DMS53 (cell line): Measurements from ENCODE around the gene ANKMY1.
A peak's percentile ranks its signal among the peaks of the same experiment; 100 is the strongest.

Experiments used
- DNase-seq: peaks from one replicate; lab custom pipeline; 2025; lab: John Stamatoyannopoulos, UW

The ANKMY1 gene

DNA sequence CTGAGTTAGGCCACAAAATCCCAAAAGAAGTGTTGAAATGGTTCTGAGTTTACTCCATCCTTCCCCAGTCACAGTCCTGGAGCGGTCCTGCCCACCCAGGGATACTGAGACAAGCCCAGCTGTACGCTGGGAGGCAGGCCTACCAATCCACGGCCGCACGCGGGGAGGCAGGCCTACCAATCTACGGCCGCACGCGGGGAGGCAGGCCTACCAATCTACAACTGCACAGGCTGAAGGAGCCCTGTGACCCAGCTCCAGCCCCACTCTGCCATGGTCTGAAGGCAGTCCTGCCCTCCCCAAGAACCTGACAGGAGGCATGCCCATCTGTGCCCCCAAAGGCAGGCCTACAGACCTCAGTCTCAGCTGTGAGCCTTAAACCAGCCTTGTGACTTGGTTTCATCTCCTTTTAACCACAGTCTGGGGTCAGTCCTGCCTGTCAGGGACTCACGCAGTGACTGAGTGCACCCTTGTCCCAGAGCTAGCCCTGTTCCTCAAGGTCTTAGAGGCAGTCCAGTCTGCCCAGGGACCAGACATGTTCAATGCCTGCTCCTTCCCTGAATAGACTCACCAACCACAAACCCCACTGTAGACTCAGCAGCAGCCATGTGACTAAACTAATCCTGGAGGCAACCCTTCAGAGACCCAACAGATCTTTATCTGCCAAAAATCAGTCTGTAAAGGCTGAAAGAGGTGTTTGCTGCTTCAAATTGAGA is 85.6 kb downstream of the ANKMY1 start:
- no peak for DNase-seq

DNA sequence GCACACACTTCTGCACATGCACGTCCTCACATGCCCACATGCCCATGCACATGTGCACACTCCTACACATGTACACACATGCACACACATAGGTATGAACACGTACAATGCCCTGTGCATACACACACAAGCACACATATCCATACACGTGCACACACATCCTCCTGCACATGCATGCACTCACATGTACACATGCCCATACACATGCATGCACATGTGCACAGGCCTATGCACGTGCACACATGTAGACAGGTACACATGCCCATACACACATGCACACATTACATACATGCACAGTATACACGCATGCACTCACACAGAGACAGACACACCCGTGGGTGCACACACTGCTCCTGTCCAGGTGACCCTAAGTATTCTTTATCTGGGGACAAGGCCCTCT is 88.0 kb downstream of the ANKMY1 start:
- no peak for DNase-seq

DNA sequence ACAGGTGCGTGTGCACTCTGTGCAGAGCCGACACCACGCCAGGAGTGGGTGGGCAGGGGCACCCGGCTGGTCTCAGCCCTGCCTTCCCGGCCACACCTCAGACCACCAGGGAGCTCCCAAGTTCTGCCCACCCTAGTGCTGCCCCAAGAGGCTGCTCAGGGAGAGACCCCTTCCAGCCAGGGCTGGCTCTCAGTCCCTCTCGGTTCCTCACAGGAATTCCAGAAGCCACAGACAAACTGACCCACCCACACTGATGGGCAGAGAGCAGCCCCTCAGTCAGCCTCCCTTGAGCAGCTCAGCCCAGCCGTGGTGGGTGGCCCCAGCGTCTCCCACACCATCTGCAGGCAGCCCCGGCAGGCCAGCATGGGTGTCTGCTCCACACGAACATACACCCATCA is 88.5 kb downstream of the ANKMY1 start:
- DNase-seq = no peak

DNA sequence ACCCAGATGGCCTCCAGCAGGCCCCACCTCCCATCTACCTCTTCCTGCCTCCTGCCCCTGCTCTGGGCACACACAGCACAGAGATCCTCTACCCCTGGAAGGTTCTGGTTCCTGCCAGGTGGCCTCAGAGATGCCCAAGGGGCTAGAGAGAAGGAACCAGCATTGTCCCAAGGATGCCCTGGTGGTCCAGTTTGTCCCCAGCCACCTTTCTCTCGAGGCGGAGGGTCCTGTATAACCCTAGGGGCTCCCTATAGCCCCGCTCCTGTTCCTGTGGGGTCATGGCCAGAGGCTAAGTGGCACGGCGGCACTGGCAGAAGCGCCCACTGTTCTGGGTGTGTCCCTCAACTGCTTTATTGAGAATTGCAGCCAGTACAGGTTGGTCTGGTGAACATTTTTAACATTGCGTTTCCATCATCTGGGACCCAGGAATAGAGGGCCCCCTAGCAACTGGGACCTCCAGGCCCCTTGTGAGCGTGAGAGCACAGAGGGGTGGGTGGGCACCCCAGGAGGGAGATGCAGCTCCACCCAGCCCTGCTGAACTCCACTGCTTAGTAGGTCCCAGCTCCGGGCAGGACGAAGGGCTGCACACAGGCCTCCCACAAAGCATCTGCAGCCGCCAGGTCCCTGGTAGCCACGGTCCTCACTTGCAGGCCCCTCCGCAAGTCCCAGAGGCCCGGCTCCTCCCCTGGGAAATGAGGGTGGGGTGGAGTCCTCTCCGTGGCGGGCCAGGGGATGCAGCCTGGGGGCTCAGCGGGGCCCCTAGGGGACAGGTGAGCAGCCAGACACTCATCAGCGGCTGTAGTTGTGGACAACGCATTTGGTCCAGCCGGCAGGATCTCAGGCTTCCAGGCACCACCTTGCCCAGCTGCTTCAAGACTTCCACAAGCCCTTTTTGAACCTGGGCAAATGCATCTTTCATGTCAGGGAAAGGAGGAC is 89.2 kb downstream of the ANKMY1 start:
- DNase-seq = no peak

DNA sequence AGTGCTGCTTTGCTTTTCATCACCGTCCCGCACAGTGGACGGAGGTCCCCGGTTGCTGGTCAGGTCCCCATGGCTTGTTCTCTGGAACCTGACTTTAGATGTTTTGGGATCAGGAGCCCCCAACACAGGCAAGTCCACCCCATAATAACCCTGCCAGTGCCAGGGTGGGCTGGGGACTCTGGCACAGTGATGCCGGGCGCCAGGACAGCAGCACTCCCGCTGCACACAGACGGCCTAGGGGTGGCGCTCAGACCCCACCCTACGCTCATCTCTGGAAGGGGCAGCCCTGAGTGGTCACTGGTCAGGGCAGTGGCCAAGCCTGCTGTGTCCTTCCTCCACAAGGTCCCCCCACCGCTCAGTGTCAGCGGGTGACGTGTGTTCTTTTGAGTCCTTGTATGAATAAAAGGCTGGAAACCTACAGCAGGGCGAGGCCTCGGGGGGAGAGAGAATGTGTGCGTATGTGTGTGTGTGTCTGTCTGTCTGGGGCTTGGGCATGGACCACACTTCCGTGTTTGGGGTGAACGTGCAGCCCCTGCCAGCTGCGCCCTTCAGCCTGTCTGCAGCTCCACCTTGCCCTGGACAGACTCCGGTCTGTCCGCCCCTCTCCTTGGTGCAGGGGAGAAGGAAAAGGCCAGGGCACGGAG is 90.0 kb downstream of the ANKMY1 start:
- no peak for DNase-seq

DNA sequence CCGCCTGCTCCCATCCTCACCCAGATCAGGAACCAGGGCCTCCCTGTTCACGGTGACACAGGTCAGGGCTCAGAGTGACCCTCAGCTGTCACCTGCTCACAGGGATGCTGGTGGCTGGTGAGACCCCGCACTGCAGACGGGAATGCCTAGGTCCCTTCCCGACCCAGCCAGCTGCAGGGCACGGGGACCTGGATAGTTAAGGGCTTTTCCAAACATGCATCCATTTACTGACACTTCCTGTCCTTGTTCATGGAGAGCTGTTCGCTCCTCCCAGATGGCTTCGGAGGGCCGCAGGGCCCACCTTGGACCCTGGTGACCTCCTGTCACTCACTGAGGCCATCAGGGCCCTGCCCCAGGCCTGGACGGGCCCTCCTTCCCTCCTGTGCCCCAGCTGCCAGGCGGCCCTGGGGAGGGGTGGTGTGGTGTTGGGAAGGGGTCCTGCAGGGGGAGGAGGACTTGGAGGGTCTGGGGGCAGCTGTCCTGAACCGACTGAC is 90.6 kb downstream of the ANKMY1 start:
- DNase-seq = no peak

DNA sequence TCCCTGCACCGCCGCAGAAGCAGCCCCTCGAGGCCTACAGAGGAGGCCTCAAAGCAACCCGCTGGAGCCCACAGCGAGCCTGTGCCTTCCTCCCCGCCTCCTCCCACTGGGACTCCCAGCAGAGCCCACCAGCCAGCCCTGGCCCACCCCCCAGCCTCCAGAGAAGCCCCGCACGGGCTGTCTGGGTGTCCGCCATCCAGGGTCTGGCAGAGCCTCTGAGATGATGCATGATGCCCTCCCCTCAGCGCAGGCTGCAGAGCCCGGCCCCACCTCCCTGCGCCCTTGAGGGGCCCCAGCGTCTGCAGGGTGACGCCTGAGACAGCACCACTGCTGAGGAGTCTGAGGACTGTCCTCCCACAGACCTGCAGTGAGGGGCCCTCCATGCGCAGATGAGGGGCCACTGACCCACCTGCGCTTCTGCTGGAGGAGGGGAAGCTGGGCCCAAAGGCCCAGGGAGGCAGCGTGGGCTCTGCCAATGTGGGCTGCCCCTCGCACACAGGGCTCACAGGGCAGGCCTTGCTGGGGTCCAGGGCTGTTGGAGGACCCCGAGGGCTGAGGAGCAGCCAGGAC is 91.1 kb downstream of the ANKMY1 start:
- DNase-seq = no peak

DNA sequence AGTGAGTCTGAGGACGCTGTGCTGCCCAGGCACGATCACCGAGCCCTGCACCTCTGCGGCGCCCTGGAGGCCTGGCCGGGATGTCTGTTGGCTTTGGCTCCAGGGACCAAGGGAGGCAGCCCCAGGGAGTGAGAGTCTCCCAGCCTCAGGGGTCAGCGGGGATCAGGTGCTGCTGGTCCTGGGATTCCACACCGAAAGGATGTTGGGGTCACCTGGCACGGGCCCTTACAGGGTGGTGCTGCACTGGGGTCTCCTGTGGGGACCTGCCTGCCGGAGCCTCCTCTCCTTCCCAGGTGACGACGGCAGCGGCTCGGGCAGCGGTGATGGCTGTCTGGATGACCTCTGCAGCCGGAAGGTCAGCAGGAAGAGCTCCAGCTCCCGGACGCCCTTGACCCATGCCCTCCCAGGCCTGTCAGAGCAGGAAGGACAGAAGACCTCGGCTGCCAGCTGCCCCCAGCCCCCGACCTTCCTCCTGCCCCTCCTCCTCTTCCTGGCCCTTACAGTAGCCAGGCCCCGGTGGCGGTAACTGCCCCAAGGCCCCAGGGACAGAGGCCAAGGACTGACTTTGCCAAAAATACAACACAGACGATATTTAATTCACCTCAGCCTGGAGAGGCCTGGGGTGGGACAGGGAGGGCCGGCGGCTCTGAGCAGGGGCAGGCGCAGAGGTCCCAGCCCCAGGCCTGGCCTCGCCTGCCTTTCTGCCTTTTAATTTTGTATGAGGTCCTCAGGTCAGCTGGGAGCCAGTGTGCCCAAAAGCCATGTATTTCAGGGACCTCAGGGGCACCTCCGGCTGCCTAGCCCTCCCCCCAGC is 91.8 kb downstream of the ANKMY1 start:
- DNase-seq = no peak

DNA sequence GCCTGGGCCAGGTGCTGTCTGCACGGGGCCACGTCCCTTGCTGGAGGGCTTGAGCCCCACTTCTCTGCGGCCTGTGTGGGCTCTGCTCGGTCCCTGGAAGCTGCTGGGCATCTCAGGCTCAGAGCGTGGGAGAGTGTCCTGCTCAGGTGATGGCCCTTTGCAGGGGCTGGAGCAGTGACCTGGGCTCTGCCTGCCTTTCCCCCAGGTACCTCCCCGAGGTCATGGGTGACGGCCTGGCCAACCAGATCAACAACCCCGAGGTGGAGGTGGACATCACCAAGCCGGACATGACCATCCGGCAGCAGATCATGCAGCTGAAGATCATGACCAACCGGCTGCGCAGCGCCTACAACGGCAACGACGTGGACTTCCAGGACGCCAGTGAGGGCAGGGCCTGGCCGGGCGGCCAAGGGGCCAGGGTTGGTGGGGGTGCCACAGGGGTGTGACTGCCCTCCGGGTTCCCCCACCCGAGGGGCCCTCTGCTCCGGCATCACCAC is 92.5 kb downstream of the ANKMY1 start:
- DNase-seq = no peak

DNA sequence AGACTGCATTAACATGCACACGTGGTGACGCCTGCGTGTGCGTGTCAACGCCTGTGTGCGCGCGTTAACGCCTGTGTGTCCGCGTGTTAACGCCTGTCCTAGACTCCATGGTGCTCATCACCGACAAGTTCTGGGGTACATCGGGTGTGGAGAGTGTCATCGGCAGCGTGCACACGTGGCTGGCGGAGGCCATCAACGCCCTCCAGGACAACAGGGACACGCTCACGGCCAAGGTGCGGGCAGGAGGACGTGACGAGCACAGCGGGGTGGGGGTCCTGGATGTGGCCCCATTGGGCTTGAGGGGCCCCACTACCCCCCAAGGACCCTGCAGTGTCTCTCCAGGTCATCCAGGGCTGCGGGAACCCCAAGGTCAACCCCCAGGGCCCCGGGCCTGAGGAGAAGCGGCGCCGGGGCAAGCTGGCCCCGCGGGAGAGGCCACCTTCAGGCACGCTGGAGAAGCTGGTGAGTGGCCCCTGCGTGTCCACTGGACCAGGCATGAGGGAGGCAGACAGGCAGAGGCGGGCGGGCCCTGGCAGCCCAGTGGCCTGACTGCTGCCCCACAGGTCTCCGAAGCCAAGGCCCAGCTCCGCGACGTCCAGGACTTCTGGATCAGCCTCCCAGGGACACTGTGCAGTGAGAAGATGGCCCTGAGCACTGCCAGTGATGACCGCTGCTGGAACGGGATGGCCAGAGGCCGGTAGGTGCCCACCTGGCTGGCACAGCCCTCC is 93.1 kb downstream of the ANKMY1 start:
- DNase-seq = no peak

DNA sequence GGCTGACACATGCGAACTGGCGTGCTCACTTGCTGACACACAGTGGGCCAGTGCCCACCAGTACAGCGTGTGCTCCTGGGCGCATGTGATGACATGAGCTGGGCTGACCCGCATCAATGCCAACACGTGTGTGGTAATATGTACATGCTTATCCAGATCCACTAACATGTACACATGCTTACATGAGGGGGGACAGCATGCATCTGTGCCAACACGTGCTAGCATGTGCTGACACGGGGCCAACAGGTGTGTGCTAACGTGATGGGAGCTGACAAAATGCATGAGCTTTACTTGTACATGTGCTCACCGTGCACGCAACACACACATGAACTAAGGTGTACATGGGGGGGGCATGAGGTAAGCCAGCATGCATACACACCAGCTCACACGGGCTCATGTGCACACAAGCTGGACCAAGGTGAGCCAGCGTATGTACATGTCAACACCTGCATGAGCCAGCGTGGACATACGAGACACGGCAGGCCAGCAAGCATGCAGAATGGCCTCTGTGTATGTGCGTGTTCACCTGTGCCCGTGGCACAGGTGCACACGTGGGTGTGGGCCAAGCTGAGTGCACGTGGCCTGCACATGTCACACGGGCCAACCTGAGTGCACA is 93.8 kb downstream of the ANKMY1 start:
- DNase-seq = no peak

DNA sequence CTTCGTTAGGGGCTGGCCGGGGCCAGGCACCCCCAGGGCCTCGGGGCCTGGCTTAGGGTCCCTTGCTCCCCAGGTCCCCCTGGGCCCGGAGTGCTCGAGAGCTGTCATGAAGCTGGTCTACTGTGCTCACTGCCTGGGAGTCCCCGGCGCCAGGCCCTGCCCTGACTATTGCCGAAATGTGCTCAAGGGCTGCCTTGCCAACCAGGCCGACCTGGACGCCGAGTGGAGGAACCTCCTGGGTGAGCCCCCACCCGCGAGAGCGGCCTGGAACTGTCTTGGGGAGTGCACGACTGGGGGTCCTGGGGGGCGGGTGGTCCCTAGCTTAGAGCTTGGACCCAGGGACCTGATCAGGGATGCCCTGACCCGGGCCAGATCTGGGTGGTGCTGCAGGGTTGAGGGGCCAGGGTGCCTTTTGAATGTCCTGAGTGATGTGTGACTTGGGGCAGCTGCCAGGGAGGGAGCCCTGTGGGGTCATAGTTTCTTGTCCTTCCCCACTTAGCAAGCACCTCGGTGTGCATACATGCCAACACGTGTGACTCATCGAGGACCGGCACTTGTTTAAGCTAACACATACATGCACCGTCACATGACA is 94.4 kb downstream of the ANKMY1 start:
- no peak for DNase-seq

DNA sequence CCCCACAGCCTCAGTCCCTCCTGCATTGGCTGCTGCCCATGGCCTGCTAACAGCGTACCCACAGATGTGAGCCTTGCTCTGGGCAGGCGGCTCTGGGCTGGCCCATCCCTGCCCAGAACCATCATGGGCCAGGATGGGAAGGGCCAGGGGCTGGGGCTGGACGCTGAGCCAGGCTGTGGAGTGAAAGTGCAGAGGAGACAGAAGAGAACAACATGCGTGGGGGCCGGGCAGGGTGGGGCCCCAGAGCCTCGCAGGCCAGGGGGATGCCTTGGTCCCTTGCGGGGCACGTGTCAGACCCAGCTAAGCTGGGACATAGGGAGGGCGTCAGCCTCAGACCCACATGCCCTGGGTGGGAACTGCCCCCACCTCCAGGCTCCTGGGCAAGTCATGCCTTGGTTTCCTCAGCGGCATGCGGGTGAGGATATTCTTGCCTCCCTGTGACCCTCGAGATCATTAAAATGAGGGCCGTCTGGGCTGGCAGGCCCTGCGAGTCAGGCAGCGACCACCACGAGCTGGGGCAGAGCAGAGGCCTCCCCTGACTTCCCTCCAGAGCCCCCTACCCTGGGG is 95.0 kb downstream of the ANKMY1 start:
- no peak for DNase-seq

DNA sequence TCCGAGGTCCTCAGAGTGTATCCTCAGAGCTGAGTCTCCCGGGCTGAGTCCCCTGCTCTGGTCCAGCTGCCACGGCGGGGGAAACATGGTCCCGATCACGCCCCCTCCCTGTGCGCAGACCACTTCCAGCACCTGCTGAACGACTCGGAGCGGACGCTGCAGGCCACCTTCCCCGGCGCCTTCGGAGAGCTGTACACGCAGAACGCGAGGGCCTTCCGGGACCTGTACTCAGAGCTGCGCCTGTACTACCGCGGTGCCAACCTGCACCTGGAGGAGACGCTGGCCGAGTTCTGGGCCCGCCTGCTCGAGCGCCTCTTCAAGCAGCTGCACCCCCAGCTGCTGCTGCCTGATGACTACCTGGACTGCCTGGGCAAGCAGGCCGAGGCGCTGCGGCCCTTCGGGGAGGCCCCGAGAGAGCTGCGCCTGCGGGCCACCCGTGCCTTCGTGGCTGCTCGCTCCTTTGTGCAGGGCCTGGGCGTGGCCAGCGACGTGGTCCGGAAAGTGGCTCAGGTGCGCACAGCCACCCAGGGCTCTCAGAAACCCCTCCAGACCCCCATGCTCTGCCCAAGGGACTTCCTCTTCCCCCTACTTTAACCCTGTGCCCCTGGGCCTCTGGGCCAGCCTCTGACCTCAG is 95.6 kb downstream of the ANKMY1 start:
- DNase-seq = peak; percentile 70

DNA sequence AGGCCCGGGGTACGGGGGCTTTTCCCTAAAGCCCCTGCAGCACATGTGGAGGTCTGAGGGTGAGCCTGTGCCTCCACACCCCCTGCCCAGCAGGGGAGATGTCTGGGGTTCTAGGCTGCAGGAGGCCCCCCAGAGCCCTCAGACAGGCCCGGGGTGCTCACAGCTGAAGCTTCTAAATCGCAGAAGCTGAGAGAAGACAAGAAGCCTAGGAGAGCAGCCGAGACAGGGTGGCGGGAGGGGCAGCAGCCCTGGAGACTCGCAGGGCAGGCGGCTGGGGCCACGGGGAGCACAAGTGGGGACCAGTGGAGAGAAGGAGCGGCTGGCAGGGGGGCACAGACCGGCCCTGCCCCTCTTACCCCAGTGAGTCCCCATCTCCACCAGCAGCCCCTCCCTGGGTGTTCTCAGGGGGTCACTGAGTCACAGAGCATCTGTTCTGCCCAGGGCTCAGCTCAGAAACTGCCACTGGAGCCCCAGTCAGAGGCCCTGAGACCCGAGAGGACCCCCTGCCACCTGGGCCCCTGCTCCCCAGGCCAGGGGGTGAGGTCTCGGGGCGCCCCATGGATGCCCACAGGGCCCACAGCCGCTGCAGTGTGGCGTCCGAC is 96.2 kb downstream of the ANKMY1 start:
- no peak for DNase-seq

DNA sequence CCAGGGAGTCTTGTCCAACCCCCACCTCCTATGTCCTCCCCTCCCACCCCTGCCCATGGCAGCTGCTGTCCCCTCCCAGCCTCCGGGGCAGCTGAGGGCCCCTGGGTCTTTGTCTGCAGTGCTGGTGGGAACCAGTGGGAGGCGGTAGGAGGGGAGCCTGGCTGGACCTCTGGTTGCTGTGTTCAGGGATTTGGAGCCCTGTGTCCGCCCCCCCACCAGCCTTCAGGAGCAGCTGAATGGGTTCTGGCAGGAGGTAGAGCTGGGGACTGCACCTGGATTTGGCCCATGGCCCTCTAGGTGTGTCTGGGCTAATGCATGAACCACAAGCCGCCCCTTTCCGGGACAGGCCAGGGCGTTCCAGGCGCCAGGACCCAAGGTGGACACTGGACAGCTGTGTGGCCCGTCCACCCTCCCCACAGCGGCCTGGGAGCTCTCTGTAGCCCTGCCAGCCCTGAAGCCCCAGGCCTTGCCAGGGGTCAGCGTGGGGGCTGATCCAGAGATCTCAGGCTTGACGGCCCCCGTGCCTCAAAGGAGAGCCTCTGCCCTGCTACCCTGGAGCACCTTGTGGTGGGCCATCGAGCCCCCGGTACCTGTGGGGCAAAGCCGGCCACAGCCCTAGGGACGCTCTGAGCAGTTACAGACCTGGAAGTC is 96.9 kb downstream of the ANKMY1 start:
- no peak for DNase-seq

DNA sequence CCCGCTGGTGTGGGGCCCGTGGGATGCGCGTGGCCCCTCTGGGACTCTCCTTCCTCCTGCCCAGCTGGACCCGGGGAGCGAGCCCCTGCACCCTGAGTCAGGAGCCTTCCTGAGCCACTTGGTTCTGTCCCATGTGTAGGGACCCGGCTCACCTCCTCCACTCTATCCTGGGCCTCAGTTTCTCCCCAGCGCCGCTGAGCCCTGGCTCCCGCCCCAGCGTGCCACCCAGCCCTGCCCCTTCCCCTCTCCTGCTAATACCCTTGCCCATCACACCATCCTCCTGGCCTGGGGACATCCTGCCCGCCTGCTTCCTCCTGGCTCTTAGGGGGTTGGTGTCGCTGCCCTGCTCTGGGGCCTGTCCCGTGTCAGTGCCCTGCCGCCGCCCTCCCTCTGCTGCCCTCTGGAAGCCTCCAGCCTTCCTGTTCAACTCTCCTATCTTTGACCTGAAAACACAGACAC is 97.5 kb downstream of the ANKMY1 start:
- DNase-seq = no peak
